Activated T-cell treated with anti-CD3 and anti-CD28 coated beads for 24 hours (primary cell): ENCODE measurements around the gene ALG10B.
"Not testable (repeated sequence)": the region's sequence is repeated elsewhere in the genome, so short reads cannot be mapped to it uniquely, and the experiment has no call there.

Experiments used
- DNase-seq: peaks from one replicate; pipeline ENCODE4 v3.0.0-alpha.2; 2020; ENCODE audit warnings: low read depth

Gene ALG10B, protein sequence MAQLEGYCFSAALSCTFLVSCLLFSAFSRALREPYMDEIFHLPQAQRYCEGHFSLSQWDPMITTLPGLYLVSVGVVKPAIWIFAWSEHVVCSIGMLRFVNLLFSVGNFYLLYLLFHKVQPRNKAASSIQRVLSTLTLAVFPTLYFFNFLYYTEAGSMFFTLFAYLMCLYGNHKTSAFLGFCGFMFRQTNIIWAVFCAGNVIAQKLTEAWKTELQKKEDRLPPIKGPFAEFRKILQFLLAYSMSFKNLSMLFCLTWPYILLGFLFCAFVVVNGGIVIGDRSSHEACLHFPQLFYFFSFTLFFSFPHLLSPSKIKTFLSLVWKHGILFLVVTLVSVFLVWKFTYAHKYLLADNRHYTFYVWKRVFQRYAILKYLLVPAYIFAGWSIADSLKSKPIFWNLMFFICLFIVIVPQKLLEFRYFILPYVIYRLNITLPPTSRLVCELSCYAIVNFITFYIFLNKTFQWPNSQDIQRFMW

DNA sequence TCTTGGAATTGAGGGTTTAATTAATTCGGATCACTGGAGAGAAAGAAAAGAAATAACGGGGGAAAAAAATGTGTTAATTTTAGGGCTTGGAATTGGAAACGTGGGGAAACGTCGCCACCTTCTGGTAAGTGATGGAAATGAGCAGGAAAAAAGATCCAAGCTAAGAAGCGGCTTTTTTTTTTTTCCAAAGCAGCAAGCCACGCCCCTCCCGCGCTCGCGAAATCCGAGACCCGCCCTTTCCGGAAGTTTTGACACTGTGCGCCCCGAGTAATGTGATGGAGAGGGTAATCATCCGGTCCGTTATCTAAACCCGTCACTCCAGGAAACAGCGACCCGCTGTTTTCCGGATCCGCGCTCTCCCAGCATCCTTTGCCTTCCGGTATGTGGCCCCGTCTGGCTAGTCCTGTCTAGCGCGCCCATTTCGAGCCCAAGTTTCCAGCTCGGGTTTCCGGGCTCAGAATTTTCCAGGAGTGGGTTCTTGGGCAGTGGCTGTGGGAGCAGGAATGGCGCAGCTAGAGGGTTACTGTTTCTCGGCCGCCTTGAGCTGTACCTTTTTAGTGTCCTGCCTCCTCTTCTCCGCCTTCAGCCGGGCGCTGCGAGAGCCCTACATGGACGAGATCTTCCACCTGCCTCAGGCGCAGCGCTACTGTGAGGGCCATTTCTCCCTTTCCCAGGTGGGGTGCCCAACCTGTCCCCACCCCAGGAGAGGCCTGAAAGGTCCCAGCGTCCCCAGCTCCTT lies at the start of gene ALG10B:
TSS of gene ALG10B (plus strand) at position 384 of the 739 bp plus-strand sequence. CDS start at position 504, 120 bp downstream.
- DNase-seq: peak; percentile 91

GRCh38 chr12:38268612-38269011 lies 48.0 kb upstream of the ALG10B start:
- no peak for DNase-seq

DNA sequence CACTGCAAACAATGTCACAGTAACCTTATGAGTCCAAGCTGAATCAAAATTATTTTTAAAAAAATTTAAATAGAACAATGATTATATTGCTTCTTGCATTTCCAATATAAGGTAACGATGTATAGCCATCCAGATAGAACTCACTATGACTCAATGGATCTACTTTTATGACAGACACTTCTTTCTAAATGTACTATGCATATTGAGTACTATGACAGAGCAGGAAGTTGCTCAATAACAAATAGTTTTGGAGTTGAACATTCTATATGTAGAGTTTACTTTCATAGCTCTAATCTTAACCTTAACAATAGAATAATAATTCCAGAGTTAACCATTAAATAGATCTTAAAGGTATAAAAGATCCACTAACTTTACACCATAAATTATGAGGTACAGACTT lies 46.7 kb upstream of the ALG10B start:
- no peak for DNase-seq

DNA sequence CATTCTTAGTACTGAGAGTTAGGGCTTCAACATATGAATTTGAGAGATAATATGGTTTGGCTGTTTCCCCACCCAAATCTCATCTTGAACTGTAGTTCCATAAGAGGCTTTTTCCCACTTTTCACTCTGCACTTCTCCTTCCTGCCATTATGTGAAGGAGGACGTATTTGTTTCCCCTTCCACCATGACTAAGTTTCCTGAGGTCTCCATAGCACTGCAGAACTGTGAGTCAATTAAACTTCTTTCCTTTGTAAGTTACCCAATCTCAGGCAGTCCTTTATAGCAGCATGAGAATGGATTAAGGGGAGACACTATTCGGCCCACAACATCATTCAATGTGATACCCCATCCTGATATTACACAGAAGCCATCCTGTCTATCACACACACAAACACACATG lies 36.8 kb upstream of the ALG10B start:
- no peak for DNase-seq

GRCh38 chr12:38282886-38283285 lies 33.7 kb upstream of the ALG10B start:
- no peak for DNase-seq

- DNase-seq: no peak
These were observed 27.2 kb upstream of the ALG10B start for GRCh38 chr12:38289396-38289795.

DNA sequence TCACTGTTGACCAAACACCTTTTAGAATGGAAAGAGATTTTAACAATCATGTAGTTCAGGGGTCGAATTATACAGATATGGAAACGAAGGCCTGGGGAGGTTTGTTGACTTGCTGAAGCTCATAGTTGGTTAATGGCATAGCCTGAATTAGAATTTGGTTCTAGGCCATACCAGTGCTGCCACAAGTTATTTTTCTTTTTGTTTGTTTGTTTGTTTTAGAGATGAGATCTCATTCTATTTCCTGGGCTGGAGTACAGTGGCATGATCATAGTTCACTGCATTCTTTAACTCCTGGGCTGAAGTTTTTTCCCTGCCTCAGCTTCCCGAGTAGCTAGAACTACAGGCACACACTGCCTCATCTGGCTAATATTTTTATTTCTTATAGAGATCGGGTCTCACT lies 25.4 kb upstream of the ALG10B start:
- no peak for DNase-seq

GRCh38 chr12:38302972-38303371 lies 13.6 kb upstream of the ALG10B start:
- DNase-seq: not testable (repeated sequence)

DNA sequence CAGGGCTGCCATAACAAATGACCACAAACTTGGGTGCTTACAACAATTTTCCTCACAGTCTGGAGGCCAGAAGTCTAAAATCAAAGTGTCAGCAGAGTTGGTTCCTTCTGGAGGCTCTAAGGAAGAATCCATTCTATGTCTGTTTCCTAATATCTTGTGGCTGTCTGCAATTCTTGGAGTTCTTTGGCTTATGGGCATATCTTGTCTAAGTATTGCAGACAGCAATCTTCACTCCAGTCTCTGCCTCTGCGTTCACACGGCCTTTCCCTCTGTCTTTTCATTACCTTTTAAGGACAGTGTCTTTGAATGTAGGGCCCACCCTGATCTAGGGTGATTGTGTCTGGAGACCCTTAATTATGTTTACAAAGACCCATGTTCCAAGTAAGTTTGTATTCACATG lies 5.4 kb downstream of the ALG10B start:
- DNase-seq: not testable (repeated sequence)

DNA sequence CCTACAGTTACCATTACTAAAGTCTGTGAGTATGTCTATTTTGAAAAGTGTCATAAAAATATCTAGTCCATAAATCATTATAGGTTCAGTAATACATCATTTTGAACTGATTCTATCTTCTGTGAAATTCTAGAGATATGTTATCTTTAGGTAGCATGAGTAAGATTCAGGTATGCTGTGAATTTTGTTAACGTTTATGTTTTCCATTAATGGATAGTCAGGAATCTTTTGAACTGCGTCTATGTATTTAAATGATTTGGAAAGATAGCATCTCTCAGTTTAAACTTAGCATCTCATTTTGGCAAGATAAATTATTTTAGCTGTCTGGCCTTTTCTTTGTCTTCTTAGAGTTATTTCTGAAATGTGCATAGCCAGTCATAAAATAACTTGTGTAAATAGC lies 8.3 kb downstream of the ALG10B start:
- DNase-seq: no peak

DNA sequence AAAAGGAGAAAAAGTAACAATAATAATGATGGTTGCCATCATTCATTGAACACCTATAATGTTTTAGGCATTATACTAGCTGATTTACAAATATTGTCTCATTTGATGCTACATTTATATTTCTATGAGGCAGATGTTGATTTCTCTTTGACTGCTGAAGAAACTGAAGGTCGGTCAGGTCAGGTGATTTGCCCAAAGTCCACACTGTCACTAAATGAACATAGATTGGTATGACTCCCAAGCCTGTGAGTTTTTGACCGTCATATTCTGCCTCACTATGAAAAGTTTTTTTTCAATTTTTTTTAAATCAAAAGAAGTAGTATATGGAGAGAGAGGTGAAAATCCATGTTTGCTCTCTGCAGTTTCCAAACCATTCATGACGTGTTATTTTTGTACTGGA lies 10.8 kb downstream of the ALG10B start:
- DNase-seq: no peak

DNA sequence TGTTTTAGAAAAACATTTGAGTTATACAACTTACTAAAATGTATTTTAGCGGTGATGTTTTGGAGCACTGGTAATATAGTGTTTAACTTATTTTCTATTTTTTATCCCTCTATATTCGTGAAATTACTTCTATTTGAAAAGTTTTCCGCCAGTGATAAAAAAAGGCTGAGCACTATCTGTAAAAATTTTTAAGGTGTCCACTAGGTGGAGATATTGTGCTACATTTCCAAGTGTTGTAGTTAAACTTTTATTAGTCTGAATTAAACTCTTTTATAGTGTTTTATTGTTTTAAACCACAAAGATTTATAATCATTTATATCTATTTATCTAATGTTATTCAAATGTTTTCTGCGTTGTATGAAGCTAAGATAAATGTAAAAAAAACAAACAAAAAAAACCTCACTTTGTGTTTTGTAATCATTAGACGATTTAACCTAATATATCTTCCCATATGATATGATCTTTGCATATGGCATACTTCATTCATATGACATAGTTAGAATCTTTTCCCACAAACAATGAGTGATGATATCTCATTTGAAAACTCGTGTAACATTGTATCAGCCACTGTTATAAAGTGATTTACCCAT lies 11.8 kb downstream of the ALG10B start:
- no peak for DNase-seq

DNA sequence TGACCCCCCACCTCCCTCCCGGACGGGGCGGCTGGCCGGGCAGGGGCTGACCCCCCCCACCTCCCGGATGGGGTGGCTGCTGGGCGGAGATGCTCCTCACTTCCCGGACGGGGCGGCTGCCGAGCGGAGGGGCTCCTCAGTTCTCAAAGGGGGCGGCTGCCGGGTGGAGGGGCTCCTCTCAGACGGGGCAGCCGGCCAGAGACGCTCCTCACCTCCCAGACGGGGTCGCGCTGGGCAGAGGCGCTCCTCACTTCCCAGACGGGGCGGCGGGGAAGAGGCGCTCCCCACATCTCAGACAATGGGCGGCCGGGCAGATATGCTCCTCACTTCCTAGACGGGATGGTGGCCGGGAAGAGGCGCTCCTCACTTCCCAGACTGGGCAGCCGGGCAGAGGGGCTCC lies 13.8 kb downstream of the ALG10B start:
- DNase-seq: not testable (repeated sequence)

DNA sequence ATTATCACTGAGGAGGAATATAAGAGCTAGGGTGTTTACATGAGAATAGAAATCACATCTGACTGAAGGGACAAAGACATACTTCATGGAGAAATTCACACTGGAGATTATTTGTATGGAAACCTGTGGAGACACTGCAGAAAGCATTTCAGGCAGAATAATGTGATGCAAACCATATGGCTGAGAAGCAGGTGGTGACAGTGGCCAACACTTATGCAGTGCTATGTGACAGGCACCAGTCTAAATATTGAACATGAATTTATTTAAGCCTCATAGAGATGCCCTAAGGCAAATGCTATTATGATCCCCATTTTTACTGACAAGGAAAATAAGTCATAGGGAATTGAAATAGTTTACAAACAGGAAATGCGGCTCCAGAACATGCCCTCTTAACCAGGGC lies 16.2 kb downstream of the ALG10B start:
- DNase-seq: no peak

GRCh38 chr12:38342444-38342843 lies 25.9 kb downstream of the ALG10B start:
- DNase-seq: no peak

DNA sequence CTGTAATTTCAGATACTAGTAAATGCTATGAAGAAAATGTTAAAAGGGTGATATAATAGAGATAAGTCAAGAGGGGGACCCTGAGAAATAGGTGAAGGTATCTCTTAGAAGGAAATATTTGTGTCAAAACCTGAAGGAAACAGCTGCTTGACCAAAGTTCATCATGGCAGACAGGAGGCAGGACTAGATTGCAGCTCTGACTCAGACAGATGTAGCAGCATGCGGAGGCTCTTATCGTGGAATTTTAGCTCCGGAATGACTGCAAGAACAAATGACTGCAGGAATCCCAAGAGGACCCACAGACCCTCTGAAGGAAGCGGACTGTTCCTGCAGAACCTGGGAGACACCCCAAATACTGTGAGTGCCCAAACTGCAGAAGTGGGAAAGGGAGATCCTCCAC lies 26.7 kb downstream of the ALG10B start:
- DNase-seq: not testable (repeated sequence)

- DNase-seq: not testable (repeated sequence)
These were observed 27.3 kb downstream of the ALG10B start for GRCh38 chr12:38343916-38344315.

GRCh38 chr12:38350342-38351174 lies 34.0 kb downstream of the ALG10B start:
- DNase-seq: no peak

DNA sequence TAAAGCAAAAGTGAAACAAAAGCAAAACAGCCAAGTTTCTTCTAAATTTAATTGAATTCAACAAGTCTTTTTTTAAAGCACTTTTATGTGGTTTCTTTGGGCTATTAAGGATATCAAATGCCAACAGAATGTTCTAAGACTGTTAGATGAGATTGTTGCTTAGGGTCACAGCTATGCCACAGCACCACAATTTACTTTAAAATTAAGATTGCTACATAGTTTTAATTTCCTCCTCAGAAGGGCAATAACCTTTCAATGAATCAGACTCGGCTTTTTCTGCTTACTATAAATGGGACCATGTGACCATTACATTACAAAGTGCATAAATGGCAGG lies 34.6 kb downstream of the ALG10B start:
- not testable (repeated sequence) for DNase-seq

- DNase-seq: no peak
These were observed 50.9 kb downstream of the ALG10B start for GRCh38 chr12:38367506-38367905.

DNA sequence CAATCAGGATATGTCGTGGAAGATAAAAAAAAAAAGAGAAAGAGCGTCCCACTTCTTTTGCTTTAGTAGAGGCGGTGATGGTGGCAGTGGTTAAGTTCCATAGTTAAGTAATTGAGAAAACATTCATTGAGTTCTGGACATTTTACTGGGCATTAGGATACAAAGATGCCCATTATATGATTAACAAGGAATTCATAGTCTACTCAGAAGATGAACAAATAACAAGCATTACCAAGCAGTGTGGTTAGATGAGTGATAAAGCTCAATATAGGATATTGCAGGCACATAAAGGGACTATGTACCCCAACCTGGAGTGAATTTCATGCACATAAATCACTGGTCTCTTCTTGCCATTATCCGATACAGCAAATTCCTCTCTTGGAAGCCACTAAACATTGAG lies 53.7 kb downstream of the ALG10B start:
- no peak for DNase-seq

GRCh38 chr12:38373784-38374183 lies 57.2 kb downstream of the ALG10B start:
- DNase-seq: no peak
